Stimulated activated CD8-positive, alpha-beta memory T cell treated with anti-CD3 and anti-CD28 coated beads, Interleukin-12 subunit alpha, Interleukin-12 subunit beta, amount 100 ng/mL, for 1 hour (primary cell): ENCODE measurements around the gene CACTIN.
"Not testable (repeated sequence)": the region's sequence is repeated elsewhere in the genome, so short reads cannot be mapped to it uniquely, and the experiment has no call there.

ENCODE experiments used
- DNase-seq: peaks from one replicate; pipeline ENCODE4 v3.0.0-alpha.2; 2020; ENCODE audit warnings: low read depth

CACTIN gene

GRCh38 chr19:3663838-3664237 lies 37.2 kb upstream of the CACTIN start:
- no peak for DNase-seq

GRCh38 chr19:3661284-3662238 lies 35.0 kb upstream of the CACTIN start:
- no peak for DNase-seq

- DNase-seq: no peak
Observed at GRCh38 chr19:3660493-3661219, 34.1 kb upstream of the CACTIN start.

GRCh38 chr19:3659746-3660112 lies 33.1 kb upstream of the CACTIN start:
- no peak for DNase-seq

- DNase-seq: no peak
Observed at GRCh38 chr19:3658870-3659745, 32.5 kb upstream of the CACTIN start.

GRCh38 chr19:3658004-3658869 lies 31.6 kb upstream of the CACTIN start:
- DNase-seq: no peak

GRCh38 chr19:3657395-3657769 lies 30.8 kb upstream of the CACTIN start:
- no peak for DNase-seq

- DNase-seq: no peak
Observed at GRCh38 chr19:3656747-3657394, 30.3 kb upstream of the CACTIN start.

GRCh38 chr19:3656073-3656746 lies 29.6 kb upstream of the CACTIN start:
- DNase-seq: no peak

- no peak for DNase-seq
Observed at GRCh38 chr19:3655402-3656072, 28.9 kb upstream of the CACTIN start.

- no peak for DNase-seq
Observed at GRCh38 chr19:3653865-3654513, 27.4 kb upstream of the CACTIN start.

- no peak for DNase-seq
Observed at GRCh38 chr19:3653081-3653795, 26.6 kb upstream of the CACTIN start.

- no peak for DNase-seq
Observed at GRCh38 chr19:3652422-3652821, 25.8 kb upstream of the CACTIN start.

GRCh38 chr19:3651684-3652083 lies 25.1 kb upstream of the CACTIN start:
- DNase-seq: no peak

- DNase-seq: no peak
Observed at GRCh38 chr19:3649888-3650287, 23.3 kb upstream of the CACTIN start.

- no peak for DNase-seq
Observed at GRCh38 chr19:3648037-3648905, 21.7 kb upstream of the CACTIN start.

GRCh38 chr19:3647102-3647501 lies 20.5 kb upstream of the CACTIN start:
- not testable (repeated sequence) for DNase-seq
